Stimulated activated CD4-positive, alpha-beta T cell treated with anti-CD3 and anti-CD28 coated beads, Interleukin-4, amount 100 ng/mL, for 48 hours (primary cell): ENCODE results near the gene KAT7.
"Not testable (repeated sequence)": the region's sequence is repeated elsewhere in the genome, so short reads cannot be mapped to it uniquely, and the experiment has no call there.

Experiments
- DNase-seq, 2 donors: peaks; one replicate each; pipeline ENCODE4 v3.0.0-alpha.2; 2020; ENCODE audit warnings: low read depth in 2 of 2

Gene KAT7

GRCh38 chr17:49809056-49809455 is 20.6 kb downstream of the KAT7 start:
- no peak for DNase-seq

GRCh38 chr17:49814781-49815529 is 26.5 kb downstream of the KAT7 start:
- no peak for DNase-seq

GRCh38 chr17:49815761-49816281 is 27.3 kb downstream of the KAT7 start:
- no peak for DNase-seq

GRCh38 chr17:49817993-49818392 is 29.5 kb downstream of the KAT7 start:
- peak in 1 of 2 donors; percentile 23 for DNase-seq

- DNase-seq, result no peak
These were observed 30.7 kb downstream of the KAT7 start for GRCh38 chr17:49819138-49819537.

GRCh38 chr17:49819651-49820050 is 31.2 kb downstream of the KAT7 start:
- no peak for DNase-seq

- DNase-seq, result no peak
These were observed 32.3 kb downstream of the KAT7 start for GRCh38 chr17:49820773-49821172.

- DNase-seq, result no peak
These were observed 33.0 kb downstream of the KAT7 start for GRCh38 chr17:49821466-49821865.

- DNase-seq, result no peak
These were observed 33.4 kb downstream of the KAT7 start for GRCh38 chr17:49821916-49822315.

GRCh38 chr17:49822829-49823228 is 34.3 kb downstream of the KAT7 start:
- no peak for DNase-seq

GRCh38 chr17:49823614-49824013 is 35.1 kb downstream of the KAT7 start:
- DNase-seq, result no peak

GRCh38 chr17:49825645-49826044 is 37.2 kb downstream of the KAT7 start:
- DNase-seq, result no peak

- not testable (repeated sequence) for DNase-seq
These were observed 39.8 kb downstream of the KAT7 start for GRCh38 chr17:49828325-49828724.

GRCh38 chr17:49829026-49829425 is 40.5 kb downstream of the KAT7 start:
- DNase-seq, result no peak

GRCh38 chr17:49830605-49831004 is 42.1 kb downstream of the KAT7 start:
- DNase-seq, result no peak

- DNase-seq, result no peak
These were observed 44.5 kb downstream of the KAT7 start for GRCh38 chr17:49832840-49833599.

- DNase-seq, result no peak
These were observed 45.8 kb downstream of the KAT7 start for GRCh38 chr17:49834118-49834743.

GRCh38 chr17:49835472-49835871 is 47.0 kb downstream of the KAT7 start:
- DNase-seq, result no peak

GRCh38 chr17:49836111-49837030 is 47.9 kb downstream of the KAT7 start:
- DNase-seq, result no peak

- DNase-seq, result no peak
These were observed 51.0 kb downstream of the KAT7 start for GRCh38 chr17:49839455-49839854.

GRCh38 chr17:49841548-49841947 is 53.1 kb downstream of the KAT7 start:
- no peak for DNase-seq
